ENCODE data around the gene TUBG1.

- TF ChIP-seq, protein P1, sequence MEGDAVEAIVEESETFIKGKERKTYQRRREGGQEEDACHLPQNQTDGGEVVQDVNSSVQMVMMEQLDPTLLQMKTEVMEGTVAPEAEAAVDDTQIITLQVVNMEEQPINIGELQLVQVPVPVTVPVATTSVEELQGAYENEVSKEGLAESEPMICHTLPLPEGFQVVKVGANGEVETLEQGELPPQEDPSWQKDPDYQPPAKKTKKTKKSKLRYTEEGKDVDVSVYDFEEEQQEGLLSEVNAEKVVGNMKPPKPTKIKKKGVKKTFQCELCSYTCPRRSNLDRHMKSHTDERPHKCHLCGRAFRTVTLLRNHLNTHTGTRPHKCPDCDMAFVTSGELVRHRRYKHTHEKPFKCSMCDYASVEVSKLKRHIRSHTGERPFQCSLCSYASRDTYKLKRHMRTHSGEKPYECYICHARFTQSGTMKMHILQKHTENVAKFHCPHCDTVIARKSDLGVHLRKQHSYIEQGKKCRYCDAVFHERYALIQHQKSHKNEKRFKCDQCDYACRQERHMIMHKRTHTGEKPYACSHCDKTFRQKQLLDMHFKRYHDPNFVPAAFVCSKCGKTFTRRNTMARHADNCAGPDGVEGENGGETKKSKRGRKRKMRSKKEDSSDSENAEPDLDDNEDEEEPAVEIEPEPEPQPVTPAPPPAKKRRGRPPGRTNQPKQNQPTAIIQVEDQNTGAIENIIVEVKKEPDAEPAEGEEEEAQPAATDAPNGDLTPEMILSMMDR (optimal IDR thresholded peaks at IDR 0.05 in 1 of 3, IDR thresholded peaks at IDR 0.05 in 1 of 3, conservative IDR thresholded peaks at IDR 0.05 in 1 of 3; ENCODE audit: extremely low read depth in 1 of 3, insufficient read depth in 2 of 3, low read length in 3 of 3): no peak
- no peak for TF ChIP-seq EZH2 (IDR thresholded peaks at IDR 0.05; ENCODE audit: low read length)
Measured at GRCh38 chr17:42653179-42654124, 44.0 kb downstream of the TUBG1 start.

All from keratinocyte (primary cell).